ENCODE results near the gene PWWP2B. TPM values are rescaled to one million over a fixed set of nuclear protein-coding genes. Genes with fewer than 3 reads are reported as not detected.

Gene PWWP2B
- total and polyA plus RNA-seq, 2 experiments from 2014 or later: 2.3 to 12.8 TPM

DNA sequence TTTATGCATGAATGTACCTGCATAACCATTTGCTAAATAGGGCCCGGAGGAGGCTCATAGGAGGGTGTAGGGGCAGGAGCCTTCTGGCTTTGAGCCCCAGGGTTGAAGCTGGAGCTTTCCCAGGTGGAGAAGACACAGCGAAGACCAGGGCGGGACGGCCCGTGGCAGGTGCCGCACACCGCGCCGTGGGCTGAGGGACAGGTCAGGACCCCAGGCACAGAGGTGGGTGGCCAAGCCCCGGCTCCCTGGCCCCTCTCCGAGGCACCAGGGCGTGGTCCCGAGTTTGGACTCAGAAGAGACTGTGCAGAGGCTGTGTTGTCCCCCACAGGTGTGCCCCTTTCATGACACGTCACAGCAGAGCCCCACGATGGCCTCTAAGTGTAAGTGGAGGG, 56.5 kb downstream of the PWWP2B start (continued):
- TF ChIP-seq, protein P1, sequence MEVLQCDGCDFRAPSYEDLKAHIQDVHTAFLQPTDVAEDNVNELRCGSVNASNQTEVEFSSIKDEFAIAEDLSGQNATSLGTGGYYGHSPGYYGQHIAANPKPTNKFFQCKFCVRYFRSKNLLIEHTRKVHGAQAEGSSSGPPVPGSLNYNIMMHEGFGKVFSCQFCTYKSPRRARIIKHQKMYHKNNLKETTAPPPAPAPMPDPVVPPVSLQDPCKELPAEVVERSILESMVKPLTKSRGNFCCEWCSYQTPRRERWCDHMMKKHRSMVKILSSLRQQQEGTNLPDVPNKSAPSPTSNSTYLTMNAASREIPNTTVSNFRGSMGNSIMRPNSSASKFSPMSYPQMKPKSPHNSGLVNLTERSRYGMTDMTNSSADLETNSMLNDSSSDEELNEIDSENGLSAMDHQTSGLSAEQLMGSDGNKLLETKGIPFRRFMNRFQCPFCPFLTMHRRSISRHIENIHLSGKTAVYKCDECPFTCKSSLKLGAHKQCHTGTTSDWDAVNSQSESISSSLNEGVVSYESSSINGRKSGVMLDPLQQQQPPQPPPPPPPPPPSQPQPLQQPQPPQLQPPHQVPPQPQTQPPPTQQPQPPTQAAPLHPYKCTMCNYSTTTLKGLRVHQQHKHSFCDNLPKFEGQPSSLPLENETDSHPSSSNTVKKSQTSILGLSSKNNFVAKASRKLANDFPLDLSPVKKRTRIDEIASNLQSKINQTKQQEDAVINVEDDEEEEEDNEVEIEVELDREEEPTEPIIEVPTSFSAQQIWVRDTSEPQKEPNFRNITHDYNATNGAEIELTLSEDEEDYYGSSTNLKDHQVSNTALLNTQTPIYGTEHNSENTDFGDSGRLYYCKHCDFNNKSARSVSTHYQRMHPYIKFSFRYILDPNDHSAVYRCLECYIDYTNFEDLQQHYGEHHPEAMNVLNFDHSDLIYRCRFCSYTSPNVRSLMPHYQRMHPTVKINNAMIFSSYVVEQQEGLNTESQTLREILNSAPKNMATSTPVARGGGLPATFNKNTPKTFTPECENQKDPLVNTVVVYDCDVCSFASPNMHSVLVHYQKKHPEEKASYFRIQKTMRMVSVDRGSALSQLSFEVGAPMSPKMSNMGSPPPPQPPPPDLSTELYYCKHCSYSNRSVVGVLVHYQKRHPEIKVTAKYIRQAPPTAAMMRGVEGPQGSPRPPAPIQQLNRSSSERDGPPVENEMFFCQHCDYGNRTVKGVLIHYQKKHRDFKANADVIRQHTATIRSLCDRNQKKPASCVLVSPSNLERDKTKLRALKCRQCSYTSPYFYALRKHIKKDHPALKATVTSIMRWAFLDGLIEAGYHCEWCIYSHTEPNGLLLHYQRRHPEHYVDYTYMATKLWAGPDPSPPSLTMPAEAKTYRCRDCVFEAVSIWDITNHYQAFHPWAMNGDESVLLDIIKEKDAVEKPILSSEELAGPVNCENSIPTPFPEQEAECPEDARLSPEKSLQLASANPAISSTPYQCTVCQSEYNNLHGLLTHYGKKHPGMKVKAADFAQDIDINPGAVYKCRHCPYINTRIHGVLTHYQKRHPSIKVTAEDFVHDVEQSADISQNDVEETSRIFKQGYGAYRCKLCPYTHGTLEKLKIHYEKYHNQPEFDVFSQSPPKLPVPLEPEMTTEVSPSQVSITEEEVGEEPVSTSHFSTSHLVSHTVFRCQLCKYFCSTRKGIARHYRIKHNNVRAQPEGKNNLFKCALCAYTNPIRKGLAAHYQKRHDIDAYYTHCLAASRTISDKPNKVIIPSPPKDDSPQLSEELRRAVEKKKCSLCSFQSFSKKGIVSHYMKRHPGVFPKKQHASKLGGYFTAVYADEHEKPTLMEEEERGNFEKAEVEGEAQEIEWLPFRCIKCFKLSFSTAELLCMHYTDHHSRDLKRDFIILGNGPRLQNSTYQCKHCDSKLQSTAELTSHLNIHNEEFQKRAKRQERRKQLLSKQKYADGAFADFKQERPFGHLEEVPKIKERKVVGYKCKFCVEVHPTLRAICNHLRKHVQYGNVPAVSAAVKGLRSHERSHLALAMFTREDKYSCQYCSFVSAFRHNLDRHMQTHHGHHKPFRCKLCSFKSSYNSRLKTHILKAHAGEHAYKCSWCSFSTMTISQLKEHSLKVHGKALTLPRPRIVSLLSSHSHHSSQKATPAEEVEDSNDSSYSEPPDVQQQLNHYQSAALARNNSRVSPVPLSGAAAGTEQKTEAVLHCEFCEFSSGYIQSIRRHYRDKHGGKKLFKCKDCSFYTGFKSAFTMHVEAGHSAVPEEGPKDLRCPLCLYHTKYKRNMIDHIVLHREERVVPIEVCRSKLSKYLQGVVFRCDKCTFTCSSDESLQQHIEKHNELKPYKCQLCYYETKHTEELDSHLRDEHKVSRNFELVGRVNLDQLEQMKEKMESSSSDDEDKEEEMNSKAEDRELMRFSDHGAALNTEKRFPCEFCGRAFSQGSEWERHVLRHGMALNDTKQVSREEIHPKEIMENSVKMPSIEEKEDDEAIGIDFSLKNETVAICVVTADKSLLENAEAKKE (CRISPR knock-in tag; IDR thresholded peaks at IDR 0.05): no peak
- no peak for TF ChIP-seq JUNB (IDR thresholded peaks at IDR 0.05; ENCODE audit: unreplicated experiment)
- no peak for TF ChIP-seq ZNF331 (CRISPR knock-in tag; IDR thresholded peaks at IDR 0.05; ENCODE audit: low read depth)

DNA sequence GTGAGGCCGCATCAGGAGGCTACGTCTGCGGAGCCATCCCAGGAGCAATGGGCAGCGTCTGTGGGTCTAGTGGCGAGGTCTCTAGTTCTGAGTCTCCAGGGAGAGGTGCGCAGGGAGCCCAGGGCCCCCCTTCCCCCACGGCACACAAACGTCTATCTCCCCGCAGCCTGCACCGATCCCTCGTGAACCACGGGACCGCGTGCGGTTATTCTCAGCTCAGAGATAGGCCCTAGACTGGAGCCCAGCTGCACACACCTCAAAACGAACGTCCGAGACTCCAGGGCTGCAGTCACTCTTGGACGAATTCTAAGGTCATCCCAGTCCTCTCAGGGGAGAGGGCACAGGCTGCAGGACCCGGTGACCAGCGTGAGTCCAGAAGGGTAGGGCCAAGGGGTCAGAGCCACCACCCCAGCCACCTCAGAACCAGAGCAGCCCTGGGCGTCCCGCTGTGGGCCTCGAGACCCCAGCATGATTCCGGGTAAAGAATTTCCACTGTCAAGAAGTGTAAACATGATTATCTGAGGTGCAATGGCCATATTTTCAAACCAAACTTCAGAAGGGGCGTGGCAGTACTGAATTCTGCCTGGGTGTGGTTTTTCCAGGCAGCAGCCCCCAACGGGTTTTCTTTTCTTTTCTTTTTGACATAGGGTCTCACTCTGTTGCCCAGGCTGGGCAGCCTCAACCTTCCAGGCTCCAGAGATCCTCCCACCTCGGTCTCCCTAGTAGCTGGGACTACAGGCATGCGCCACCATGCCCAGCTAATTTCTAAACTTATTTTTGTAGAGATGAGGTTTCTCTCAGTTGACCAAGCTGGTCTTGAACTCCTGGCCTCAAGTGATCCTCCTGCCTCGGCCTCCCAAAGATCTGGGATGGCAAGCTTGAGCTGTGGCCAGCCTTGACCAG, 57.5 kb downstream of the PWWP2B start:
- peaks cover 5% of the 10 kb centered on the region; the same call in 2 of the 3 replicates for H3K4me1 Mint-ChIP-seq
- Histone ChIP-seq H3K4me2 (no peak overlapping the region), H3F3A (replicated peaks; ENCODE audit: low read depth) (no peaks in the 10 kb centered on the region), H3K9me2 (ENCODE audit: insufficient read depth) (no peaks in the 10 kb centered on the region), H3K36me3 (ENCODE audit: insufficient read depth) (no peaks in the 10 kb centered on the region), H4K20me1 (replicated peaks; ENCODE audit: insufficient read depth) (no peaks in the 10 kb centered on the region), H3K79me2 (replicated peaks; ENCODE audit: insufficient read depth) (no peaks in the 10 kb centered on the region), H3K4me3 (no peak overlapping the region), H3K27me3 (ENCODE audit: insufficient read depth) (no peaks in the 10 kb centered on the region), H3K27ac (ENCODE audit: low read depth) (no peak overlapping the region), H2AFZ (no peak overlapping the region), H3K4me1 (ENCODE audit: insufficient read depth) (no peaks in the 10 kb centered on the region; the same call in 1 of the 2 replicates)
- H3K4me3 Mint-ChIP-seq: no peak overlapping the region; the same call in 2 of the 3 replicates
- no peak overlapping the region for H3K27ac Mint-ChIP-seq
- ATAC-seq (no peak), DNase-seq (ENCODE audit: low spot score) (no peak)
- no peaks in the 10 kb centered on the region for H3K9me3 Mint-ChIP-seq
- peaks cover 16% of the 10 kb centered on the region for H3K27me3 Mint-ChIP-seq (ENCODE audit: insufficient read depth, low read depth, poor library complexity)
- H3K36me3 Mint-ChIP-seq (ENCODE audit: low read depth): no peaks in the 10 kb centered on the region
- TF ChIP-seq POLR2AphosphoS5 (IDR thresholded peaks at IDR 0.05; ENCODE audit: low read depth): no peak
- no peak for TF ChIP-seq STAT1 (IDR thresholded peaks at IDR 0.05; ENCODE audit: unreplicated experiment)
- no peak for TF ChIP-seq ZNF114 (CRISPR knock-in tag; IDR thresholded peaks at IDR 0.05)
- TF ChIP-seq, protein P2, sequence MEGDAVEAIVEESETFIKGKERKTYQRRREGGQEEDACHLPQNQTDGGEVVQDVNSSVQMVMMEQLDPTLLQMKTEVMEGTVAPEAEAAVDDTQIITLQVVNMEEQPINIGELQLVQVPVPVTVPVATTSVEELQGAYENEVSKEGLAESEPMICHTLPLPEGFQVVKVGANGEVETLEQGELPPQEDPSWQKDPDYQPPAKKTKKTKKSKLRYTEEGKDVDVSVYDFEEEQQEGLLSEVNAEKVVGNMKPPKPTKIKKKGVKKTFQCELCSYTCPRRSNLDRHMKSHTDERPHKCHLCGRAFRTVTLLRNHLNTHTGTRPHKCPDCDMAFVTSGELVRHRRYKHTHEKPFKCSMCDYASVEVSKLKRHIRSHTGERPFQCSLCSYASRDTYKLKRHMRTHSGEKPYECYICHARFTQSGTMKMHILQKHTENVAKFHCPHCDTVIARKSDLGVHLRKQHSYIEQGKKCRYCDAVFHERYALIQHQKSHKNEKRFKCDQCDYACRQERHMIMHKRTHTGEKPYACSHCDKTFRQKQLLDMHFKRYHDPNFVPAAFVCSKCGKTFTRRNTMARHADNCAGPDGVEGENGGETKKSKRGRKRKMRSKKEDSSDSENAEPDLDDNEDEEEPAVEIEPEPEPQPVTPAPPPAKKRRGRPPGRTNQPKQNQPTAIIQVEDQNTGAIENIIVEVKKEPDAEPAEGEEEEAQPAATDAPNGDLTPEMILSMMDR (conservative IDR thresholded peaks at IDR 0.05; ENCODE audit: low read depth in 2 of 2): no peak
- TF ChIP-seq JUNB (IDR thresholded peaks at IDR 0.05; ENCODE audit: unreplicated experiment): no peak
- no peak for TF ChIP-seq EZH2 (IDR thresholded peaks at IDR 0.05; ENCODE audit: low read depth, unreplicated experiment)
- no peak for TF ChIP-seq ETS1 (IDR thresholded peaks at IDR 0.05)
- TF ChIP-seq NANOG (IDR thresholded peaks at IDR 0.05; ENCODE audit: borderline replicate concordance): no peak
- no peak for TF ChIP-seq EZH2phosphoT487 (IDR thresholded peaks at IDR 0.05; ENCODE audit: unreplicated experiment)
